Suprapubic skin (tissue), 4 donors: ENCODE results near the gene TMEM150A.

ENCODE experiments used
- CTCF ChIP-seq, 2 donors: fragments of 200-600 bp in 1 of 2; fragments of 450-650 bp in 1 of 2; sonication (generic) in 1 of 2; IDR thresholded peaks; one replicate each; pipeline ENCODE4 v1.5.1; 2016 to 2019; ENCODE audit warnings: antibody characterized with exemption in 2 of 2, mild to moderate bottlenecking in 1 of 2, moderate library complexity in 1 of 2
- EP300 ChIP-seq: sonication (generic); formaldehyde crosslinking; IDR thresholded peaks from one replicate; pipeline ENCODE4 v1.6.1; 2017; ENCODE audit warnings: antibody characterized with exemption
- POLR2AphosphoS5 ChIP-seq, 3 donors: sonication (generic); formaldehyde crosslinking; IDR thresholded peaks; one replicate each; pipeline ENCODE4 v1.6.1; 2017; ENCODE audit warnings: antibody characterized with exemption in 3 of 3

- TF ChIP-seq EP300 (no peak), CTCF (IDR thresholded peaks at IDR 0.05) (no peak), POLR2AphosphoS5 (IDR thresholded peaks at IDR 0.05) (no peak)
Observed at GRCh38 chr2:85585781-85586105, 16.8 kb downstream of the TMEM150A start.
